Muscle layer of colon (tissue), 2 donors: ENCODE results near the gene LSG1.
A peak's percentile ranks its signal among the peaks of the same experiment; 100 is the strongest.

ENCODE experiments used
- H3K27ac ChIP-seq: one replicate; pipeline ENCODE4 v1.7.0; 2013; ENCODE audit warnings: low read depth, mild to moderate bottlenecking, low read length, moderate library complexity
- H3K27me3 ChIP-seq, 2 donors: one replicate each; pipeline ENCODE4 v1.7.0; 2013; ENCODE audit warnings: low read length in 2 of 2, mild to moderate bottlenecking in 2 of 2; ENCODE audit not compliant: insufficient read depth in 2 of 2, control insufficient read depth in 1 of 2
- H3K36me3 ChIP-seq: one replicate; pipeline ENCODE4 v1.7.0; 2013; ENCODE audit warnings: mild to moderate bottlenecking, low read length; ENCODE audit not compliant: insufficient read depth
- H3K4me1 ChIP-seq: one replicate; pipeline ENCODE4 v1.7.0; 2013; ENCODE audit warnings: mild to moderate bottlenecking, low read length; ENCODE audit not compliant: insufficient read depth
- H3K4me3 ChIP-seq, 2 donors: one replicate each; pipeline ENCODE4 v1.7.0; 2013; ENCODE audit warnings: low read length in 2 of 2, low read depth in 1 of 2, mild to moderate bottlenecking in 1 of 2, moderate library complexity in 1 of 2
- H3K9ac ChIP-seq: one replicate; pipeline ENCODE4 v1.7.0; 2013; ENCODE audit warnings: low read length
- H3K9me3 ChIP-seq: one replicate; pipeline ENCODE4 v1.7.0; 2013; ENCODE audit warnings: mild to moderate bottlenecking, low read length
- donor health status: abdominal sarcoma.
- donor health status: Adenocarcinoma of cecum.

The LSG1 gene

DNA sequence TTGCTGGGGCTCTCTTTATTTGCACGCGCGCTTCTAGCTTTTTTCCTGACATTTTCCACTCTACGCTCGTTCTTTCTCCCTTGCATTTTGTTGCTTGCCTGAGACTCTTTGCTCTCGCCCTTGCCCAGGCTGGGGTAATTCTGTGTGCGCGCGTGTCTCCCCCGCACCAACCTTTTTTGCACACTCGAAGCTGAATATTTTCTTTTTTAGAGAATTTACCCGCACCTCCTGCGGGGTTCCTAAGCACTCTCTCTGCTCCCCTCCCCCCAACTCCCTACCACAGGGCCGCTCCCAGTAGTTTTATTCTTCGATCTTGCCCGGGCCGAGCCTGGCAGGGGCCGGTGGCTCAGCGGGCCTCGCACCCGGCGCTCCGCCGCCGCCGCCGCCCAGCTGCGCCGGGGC lies 14.4 kb upstream of the LSG1 start:
- Histone ChIP-seq H3K4me1 (peaks cover 38% of the 10 kb centered on the region), H3K9ac (peak overlapping the region; percentile 26), H3K27ac (peak overlapping the region; percentile 73)

DNA sequence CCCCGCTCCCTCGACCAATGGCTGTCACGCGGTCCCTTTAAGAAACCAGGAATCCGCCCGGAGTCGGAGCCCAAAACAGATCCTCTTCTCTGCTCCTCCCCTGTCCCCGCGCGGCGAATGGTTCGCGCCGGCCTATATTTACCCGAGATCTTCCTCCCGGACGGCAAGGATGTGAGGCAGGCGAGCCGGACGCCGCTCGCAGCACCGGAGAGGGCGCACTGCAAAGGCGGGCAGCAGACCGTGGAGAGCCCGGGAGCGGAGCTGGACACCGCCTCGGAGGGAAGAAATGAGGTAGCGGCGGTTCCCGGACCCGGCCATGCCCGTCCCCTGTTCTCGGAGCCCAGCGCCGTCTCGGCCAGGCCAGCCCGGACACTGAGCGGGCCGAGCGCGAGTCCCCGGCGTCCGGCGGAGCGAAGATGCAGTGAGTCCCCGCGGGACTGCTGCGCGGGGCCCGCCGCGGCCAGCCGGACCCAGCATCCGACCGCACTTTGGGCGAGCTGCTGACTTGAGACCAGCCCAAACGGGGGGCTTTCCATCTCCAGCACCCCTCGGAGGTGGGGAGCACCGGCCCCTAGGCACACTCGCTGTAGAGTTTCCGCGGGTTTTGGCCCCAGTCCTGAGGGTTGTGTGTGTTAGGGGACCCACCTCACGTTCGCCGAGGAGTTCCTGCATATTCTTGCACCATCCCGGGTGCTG lies 13.9 kb upstream of the LSG1 start, which contains the start of gene FAM43A:
Gene FAM43A (plus strand): TSS at position 166 of the 696 bp plus-strand sequence. CDS start 944 bp downstream, outside the sequence.
- Histone ChIP-seq H3K36me3 (no peaks in the 10 kb centered on the region), H3K9ac (peak within 1 kb of the TSS; percentile 26), H3K4me3 (peak within 1 kb of the TSS; percentile 48 to 85), H3K27me3 (no peaks in the 10 kb centered on the region), H3K9me3 (no peaks in the 10 kb centered on the region), H3K27ac (peak within 1 kb of the TSS; percentile 73), H3K4me1 (peaks cover 38% of the 10 kb centered on the region)

More for the DNA sequence above, 14.4 kb upstream of the LSG1 start:
- Histone ChIP-seq H3K4me3 (peak overlapping the region; percentile 48 to 85), H3K9me3 (no peaks in the 10 kb centered on the region), H3K27me3 (no peaks in the 10 kb centered on the region), H3K36me3 (no peaks in the 10 kb centered on the region)

DNA sequence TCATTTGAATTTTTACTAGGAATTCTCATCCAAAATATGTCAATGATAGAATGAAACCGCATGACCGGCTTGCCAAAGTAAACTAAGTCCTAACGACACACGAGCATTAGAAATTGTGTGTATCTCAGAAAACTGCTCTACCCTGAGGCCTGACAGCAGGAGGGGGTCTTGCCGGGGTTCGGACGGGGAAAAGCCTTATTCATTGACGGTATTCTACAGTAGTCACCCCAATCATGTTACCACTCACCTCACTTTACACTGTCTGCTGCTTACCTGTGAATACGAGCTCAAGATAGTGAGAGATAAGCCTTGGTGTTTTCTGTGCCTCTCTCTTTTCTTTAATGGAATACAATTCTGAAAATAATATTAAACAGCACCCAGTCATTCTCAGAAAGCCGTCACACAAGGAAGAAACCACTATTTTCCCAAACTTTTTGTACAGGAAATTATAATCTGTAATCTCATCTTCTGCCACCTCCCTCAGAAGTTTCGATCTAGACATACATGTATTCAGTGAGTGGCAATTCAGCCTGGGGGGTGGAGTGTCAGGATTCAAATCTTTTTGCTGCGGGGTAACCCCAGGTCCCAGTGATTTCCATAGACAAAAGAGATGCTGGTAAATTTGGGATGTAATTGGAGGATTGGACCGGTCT lies 13.2 kb upstream of the LSG1 start:
- Histone ChIP-seq H3K4me3 (peak overlapping the region in 1 of 2 donors; percentile 85), H3K4me1 (peaks cover 38% of the 10 kb centered on the region), H3K27ac (peak overlapping the region; percentile 73), H3K9ac (peak overlapping the region; percentile 26), H3K36me3 (no peaks in the 10 kb centered on the region), H3K9me3 (no peaks in the 10 kb centered on the region), H3K27me3 (no peaks in the 10 kb centered on the region)

DNA sequence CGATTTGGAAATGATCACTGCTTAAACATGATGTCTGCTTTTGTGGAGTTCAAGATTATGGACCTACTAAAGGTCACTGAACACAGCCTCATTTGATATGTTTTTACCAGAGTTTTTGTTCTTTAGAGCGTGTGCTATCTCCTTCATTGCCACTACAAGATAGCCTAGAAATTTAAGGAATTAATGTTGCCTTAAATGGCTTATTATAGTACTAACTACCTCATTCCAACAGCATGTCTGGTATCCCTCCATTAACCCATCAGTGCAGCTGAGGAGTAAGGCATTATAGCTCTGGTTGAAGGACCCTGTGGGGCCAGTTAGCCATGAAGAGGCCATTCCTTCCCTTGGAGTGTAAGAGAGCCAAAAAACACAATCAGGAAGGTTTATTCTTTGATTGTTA lies 11.4 kb upstream of the LSG1 start:
- Histone ChIP-seq H3K27me3 (no peaks in the 10 kb centered on the region), H3K9me3 (no peaks in the 10 kb centered on the region), H3K27ac (no peak overlapping the region), H3K4me1 (peaks cover 28% of the 10 kb centered on the region), H3K36me3 (no peaks in the 10 kb centered on the region), H3K9ac (no peak overlapping the region), H3K4me3 (no peak overlapping the region)

DNA sequence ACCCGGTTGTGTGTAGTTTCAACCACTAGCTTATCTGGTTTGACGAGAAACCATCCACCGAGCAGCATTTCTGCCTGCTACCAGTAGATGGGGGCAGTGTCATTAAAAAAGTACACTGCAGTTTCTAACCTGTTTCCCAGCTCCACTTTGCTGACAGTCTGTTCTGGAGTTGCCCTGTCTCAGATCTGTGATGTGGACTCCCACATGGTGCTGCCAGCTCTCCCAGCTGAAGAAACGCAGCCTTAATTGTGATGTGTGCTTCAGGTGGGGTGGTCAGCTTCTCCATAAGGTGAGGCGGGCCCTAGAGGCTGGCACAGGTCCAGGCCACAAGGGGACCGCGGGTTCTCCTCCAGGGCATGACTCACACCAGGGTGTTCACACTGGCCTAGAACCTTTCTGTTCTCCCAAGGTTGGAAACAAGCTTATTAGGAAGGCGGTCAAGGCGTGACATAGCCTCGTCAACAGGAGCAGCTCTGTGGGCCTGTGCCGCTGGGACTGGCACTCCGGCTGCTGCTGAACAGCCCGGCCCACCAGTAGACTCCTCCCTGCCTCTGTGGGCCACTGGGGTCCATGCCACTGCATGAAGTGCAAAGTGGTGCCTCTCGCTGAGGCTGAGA lies 10.8 kb upstream of the LSG1 start:
- Histone ChIP-seq H3K9me3 (no peaks in the 10 kb centered on the region), H3K4me3 (no peak overlapping the region), H3K9ac (no peak overlapping the region), H3K27me3 (no peaks in the 10 kb centered on the region), H3K4me1 (peaks cover 24% of the 10 kb centered on the region), H3K36me3 (no peaks in the 10 kb centered on the region), H3K27ac (no peak overlapping the region)

DNA sequence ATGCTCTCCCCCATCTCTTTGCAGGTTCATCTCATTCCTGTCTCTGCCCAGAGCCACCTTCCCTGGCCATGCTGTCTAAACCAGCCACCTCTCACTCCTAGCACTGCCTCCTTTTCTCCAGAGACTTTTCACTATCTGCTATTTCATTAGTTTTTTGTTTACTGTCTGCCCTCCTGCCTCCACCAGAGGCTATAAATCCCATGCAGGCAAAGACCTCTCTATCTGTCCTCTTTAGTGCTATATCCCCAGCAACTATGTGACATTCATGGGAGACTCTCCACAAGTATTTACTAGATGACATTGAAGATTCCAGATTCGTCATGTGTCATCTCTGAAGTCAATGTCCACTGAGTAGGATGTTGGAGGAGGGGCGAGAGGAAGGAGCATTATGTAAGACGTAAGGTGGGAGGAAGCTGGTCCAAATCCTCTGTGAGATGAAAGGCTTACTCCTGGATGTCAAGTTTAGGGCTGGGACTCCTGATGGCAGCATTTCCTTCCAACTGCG lies 10.2 kb upstream of the LSG1 start:
- Histone ChIP-seq H3K9ac (no peak overlapping the region), H3K9me3 (no peaks in the 10 kb centered on the region), H3K4me3 (no peak overlapping the region), H3K4me1 (peaks cover 20% of the 10 kb centered on the region), H3K36me3 (no peaks in the 10 kb centered on the region), H3K27me3 (no peaks in the 10 kb centered on the region), H3K27ac (no peak overlapping the region)

DNA sequence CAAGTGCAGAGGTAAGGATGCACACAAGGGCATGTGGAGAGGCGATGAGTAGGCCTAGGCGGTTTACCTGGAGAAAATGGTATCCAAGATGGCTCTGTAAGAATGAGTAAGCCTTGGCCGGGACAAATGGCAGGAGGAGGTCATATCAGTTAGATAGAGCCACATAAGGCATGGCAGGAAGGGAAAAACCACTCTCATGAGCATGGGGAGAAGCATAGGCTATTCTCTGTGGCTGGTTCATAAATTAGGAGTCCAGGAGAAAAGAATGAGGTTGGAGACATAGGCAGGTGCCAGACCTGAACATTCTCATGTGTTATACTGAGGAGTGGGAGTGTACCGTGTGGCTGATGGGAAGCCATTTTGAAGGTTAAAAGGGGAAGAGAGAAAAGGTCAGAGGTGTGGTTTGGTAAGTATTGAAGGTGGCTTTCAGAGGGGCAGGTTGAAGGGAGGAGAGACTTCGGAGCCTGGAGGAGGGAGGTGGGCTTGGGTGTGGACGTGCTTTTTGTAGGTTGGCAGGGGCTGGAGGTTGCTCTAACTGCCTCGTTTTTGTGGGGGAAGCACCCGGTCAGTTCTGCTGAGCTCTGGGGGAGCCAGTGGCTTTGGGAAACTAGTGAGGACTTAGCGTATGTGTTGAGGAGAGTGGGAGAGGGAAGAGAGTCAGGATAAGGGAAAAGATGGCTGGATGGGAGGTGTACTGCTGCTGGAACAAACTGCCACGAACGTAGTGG lies 9.1 kb upstream of the LSG1 start:
- no peaks in the 10 kb centered on the region for H3K36me3 ChIP-seq

DNA sequence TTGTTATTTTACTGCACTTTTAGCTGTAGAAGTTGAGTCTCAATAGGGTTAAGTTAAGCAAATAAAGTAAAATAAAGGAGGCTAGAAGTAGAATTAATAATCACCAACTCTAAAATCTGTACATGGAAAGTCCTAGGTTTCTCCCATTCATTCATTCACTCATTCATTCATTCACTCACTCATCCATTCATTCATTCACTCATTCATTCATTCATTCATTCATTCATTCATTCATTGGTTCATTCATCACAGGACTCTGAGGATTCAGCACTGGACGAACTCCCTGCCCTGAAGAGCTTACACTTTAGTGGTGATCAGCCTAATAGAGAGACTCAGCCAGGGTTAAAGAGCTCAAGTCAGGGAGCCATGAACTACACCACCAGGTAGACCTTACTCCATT lies 4.5 kb upstream of the LSG1 start:
- H3K36me3 ChIP-seq = no peaks in the 10 kb centered on the region
- no peak overlapping the region for H3K4me3 ChIP-seq
- H3K9me3 ChIP-seq = no peaks in the 10 kb centered on the region
- no peaks in the 10 kb centered on the region for H3K27me3 ChIP-seq
- H3K4me1 ChIP-seq = no peaks in the 10 kb centered on the region
- H3K27ac ChIP-seq = no peak overlapping the region
- H3K9ac ChIP-seq = no peak overlapping the region

More for the DNA sequence above, 9.1 kb upstream of the LSG1 start:
- Histone ChIP-seq H3K27me3 (no peaks in the 10 kb centered on the region), H3K4me3 (no peak overlapping the region), H3K4me1 (peaks cover 17% of the 10 kb centered on the region), H3K27ac (no peak overlapping the region), H3K9ac (no peak overlapping the region), H3K9me3 (no peaks in the 10 kb centered on the region)

DNA sequence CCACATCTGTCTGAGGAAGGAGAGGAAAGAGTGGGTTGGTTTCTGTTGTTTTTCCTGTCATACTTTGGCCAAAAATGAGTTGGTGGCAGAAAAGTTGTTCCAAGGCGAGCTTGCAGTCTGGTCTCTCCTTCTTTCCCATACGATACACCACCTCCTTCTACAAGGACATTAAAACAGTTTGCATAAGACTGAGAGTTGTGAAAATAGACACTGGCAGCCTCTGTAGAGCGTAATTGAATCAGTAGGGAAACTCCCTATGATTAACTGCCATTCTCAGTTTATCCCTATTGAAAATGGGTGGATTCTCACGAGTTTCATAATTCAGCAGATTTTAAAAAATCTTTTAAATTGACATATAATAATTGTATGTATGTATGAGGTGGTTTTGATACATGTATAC lies 3.7 kb upstream of the LSG1 start:
- Histone ChIP-seq H3K27me3 (no peaks in the 10 kb centered on the region), H3K36me3 (no peaks in the 10 kb centered on the region), H3K4me1 (peaks cover 8% of the 10 kb centered on the region), H3K9ac (no peak overlapping the region), H3K9me3 (no peaks in the 10 kb centered on the region), H3K4me3 (no peak overlapping the region), H3K27ac (no peak overlapping the region)

DNA sequence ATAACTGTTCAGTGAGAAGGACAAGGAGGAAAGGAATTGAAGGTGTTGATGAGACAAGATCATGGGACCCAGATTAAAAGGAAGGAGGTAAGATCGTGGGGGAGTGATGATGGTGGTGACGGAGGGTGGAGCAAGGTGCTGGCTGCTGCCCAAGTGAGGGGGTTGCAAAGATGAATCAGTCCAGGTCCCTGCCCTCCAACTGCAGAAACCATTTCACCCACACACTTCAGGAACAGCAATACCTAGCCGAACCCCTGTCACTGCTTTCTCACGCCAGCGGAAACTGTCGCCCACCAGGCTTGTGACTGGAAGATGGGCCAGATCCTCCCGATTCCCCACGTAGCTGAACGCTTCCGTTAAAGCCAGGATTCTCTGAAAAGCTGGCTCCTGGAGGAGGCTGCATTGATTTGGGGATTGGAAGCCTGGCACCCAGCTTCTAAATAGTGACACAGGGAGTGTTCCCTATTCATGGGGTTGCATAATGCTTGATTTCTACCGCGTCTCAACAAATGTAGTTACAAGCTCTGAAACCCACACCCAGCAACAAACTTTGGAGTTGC lies 3.2 kb upstream of the LSG1 start:
- H3K9me3 ChIP-seq = no peaks in the 10 kb centered on the region
- H3K4me1 ChIP-seq = peaks cover 11% of the 10 kb centered on the region
- no peak overlapping the region for H3K9ac ChIP-seq
- no peaks in the 10 kb centered on the region for H3K27me3 ChIP-seq
- no peak overlapping the region for H3K27ac ChIP-seq
- H3K4me3 ChIP-seq = no peak overlapping the region
- H3K36me3 ChIP-seq = no peaks in the 10 kb centered on the region

DNA sequence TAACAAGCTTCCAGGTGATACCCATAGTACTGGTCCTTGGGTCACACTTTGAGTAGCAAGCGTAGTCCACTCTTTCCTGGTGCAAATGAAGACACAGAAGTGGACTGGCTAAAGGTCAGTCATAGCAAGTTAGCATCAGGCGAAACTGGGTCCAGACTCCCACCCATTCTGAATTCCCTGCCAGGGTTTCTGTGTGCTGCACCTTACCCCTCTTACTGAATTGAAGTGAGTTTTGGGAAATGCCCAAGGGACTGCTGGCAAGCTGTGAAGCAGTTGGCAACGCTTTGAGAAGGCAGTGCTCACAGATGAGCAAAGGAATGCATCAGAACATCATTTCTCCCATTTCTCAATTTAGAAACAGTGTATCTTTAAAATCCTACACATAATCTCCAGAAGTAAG lies 1.8 kb upstream of the LSG1 start:
- peaks cover 11% of the 10 kb centered on the region for H3K36me3 ChIP-seq
- H3K27me3 ChIP-seq = no peaks in the 10 kb centered on the region
- no peaks in the 10 kb centered on the region for H3K9me3 ChIP-seq
- H3K27ac ChIP-seq = no peak overlapping the region
- H3K9ac ChIP-seq = no peak overlapping the region
- H3K4me3 ChIP-seq = no peak overlapping the region
- peaks cover 11% of the 10 kb centered on the region for H3K4me1 ChIP-seq
